CD4-positive, CD25-positive, alpha-beta regulatory T cell (primary cell): ENCODE data around the gene NT5C. TPM values are rescaled to one million over a fixed set of nuclear protein-coding genes. Genes with fewer than 3 reads are reported as not detected.
A peak's percentile ranks its signal among the peaks of the same experiment; 100 is the strongest.
"Not testable (repeated sequence)": the region's sequence is repeated elsewhere in the genome, so short reads cannot be mapped to it uniquely, and the experiment has no call there.

Source experiments
- ATAC-seq, 2 donors: fragments of 150-1000 bp; cut with Tn5 transposase; one replicate each; pipeline ENCODE4 v1.10.0; 2021; ENCODE audit warnings: low read depth in 2 of 2, moderate number of reproducible peaks in 2 of 2, moderate library complexity in 1 of 2
- DNase-seq, 3 donors: peaks; one replicate each; pipeline versions ENCODE4 v3.0.0 to v3.0.0-alpha.2; 2012 to 2022; ENCODE audit warnings: mixed read lengths in 1 of 3
- H3K27ac ChIP-seq: one replicate; pipeline ENCODE4 v1.7.0; 2013; ENCODE audit warnings: mild to moderate bottlenecking, low read length; ENCODE audit not compliant: insufficient read depth, poor library complexity, severe bottlenecking
- H3K27me3 ChIP-seq: one replicate; pipeline ENCODE4 v1.7.0; 2013; ENCODE audit warnings: low read length; ENCODE audit not compliant: control insufficient read depth, insufficient read depth
- H3K36me3 ChIP-seq: one replicate; pipeline ENCODE4 v1.7.0; 2013; ENCODE audit warnings: mild to moderate bottlenecking, low read length, moderate library complexity; ENCODE audit not compliant: control insufficient read depth, insufficient read depth
- H3K4me1 ChIP-seq: 2 replicates; pipeline ENCODE4 v1.7.0; 2013; ENCODE audit warnings: mild to moderate bottlenecking, low read length; ENCODE audit not compliant: insufficient read depth, control insufficient read depth, poor library complexity, severe bottlenecking
- H3K4me3 ChIP-seq: one replicate; pipeline ENCODE4 v1.7.0; 2013; ENCODE audit warnings: low read depth, mild to moderate bottlenecking, low read length, moderate library complexity
- H3K9me3 ChIP-seq, 2 experiments: 1 replicate in 1 of 2; 2 replicates in 1 of 2; pipeline ENCODE4 v1.7.0; 2013; ENCODE audit warnings: low read length in 2 of 2, mild to moderate bottlenecking in 1 of 2, moderate library complexity in 1 of 2; ENCODE audit not compliant: control insufficient read depth in 2 of 2
- H3K27ac Mint-ChIP-seq, 3 donors: one replicate each; pipeline ENCODE4 v1.8.0; 2020 to 2022; ENCODE audit warnings: mild to moderate bottlenecking in 3 of 3, mixed read lengths in 3 of 3, moderate library complexity in 2 of 3
- H3K27me3 Mint-ChIP-seq: one replicate; pipeline ENCODE4 v1.8.0; 2022; ENCODE audit warnings: mild to moderate bottlenecking, mixed read lengths
- H3K36me3 Mint-ChIP-seq: one replicate; pipeline ENCODE4 v1.8.0; 2020; ENCODE audit warnings: mixed read lengths
- H3K4me1 Mint-ChIP-seq, 4 donors: one replicate each; pipeline ENCODE4 v1.8.0; 2020 to 2022; ENCODE audit warnings: mixed read lengths in 4 of 4, mild to moderate bottlenecking in 1 of 4
- H3K4me3 Mint-ChIP-seq, 4 donors: one replicate each; pipeline ENCODE4 v1.8.0; 2020 to 2022; ENCODE audit warnings: mild to moderate bottlenecking in 4 of 4, mixed read lengths in 4 of 4, moderate library complexity in 3 of 4
- H3K9me3 Mint-ChIP-seq, 7 donors: one replicate each; pipeline ENCODE4 v1.8.0; 2020 to 2022; ENCODE audit warnings: mixed read lengths in 7 of 7, mild to moderate bottlenecking in 3 of 7, moderate library complexity in 2 of 7
- polyA plus RNA-seq, 4 donors: library from polyadenylated mRNA; unstranded; fragments of 300-500 nt; fragmentation: Illumina TruSeq; gene quantifications; one replicate each; pipeline ENCODE4 v1.2.3, GENCODE V29; 2021
- total RNA-seq: library from RNA; stranded (reverse); gene quantifications from one replicate; pipeline ENCODE4 v1.2.3, GENCODE V29; 2022

The NT5C gene
- total RNA-seq (31.6 TPM), polyA plus RNA-seq (10 to 100 TPM; 55.4 to 66.9 (median 57.2) TPM)

GRCh38 chr17:75131278-75132017 lies at the start of gene NT5C:
Gene NT5C, minus strand, starts transcription at chr17:75131742. Its CDS starts 35 bp downstream, at chr17:75131707.
- peak; percentile 68 to 76 for ATAC-seq
- no peaks in the 10 kb centered on the region for H3K9me3 Mint-ChIP-seq
- H3K4me3 Mint-ChIP-seq, result peak within 1 kb of the TSS; percentile 91 to 94 (median 94)
- peak; percentile 52 to 81 (median 60) for DNase-seq
- H3K27ac ChIP-seq, result peak within 1 kb of the TSS; percentile 80
- H3K4me3 ChIP-seq, result peak within 1 kb of the TSS; percentile 59
- peaks cover 16% of the 10 kb centered on the region for H3K4me1 ChIP-seq
- peaks cover 11 to 20% (median 11%) of the 10 kb centered on the region in 4 donors for H3K4me1 Mint-ChIP-seq
- H3K27ac Mint-ChIP-seq, result peak within 1 kb of the TSS; percentile 75 to 93 (median 90)
- H3K9me3 ChIP-seq, result no peaks in the 10 kb centered on the region
- peaks cover 8% of the 10 kb centered on the region for H3K36me3 ChIP-seq
- H3K27me3 ChIP-seq, result no peaks in the 10 kb centered on the region
- H3K27me3 Mint-ChIP-seq, result no peaks in the 10 kb centered on the region
- peaks cover 12% of the 10 kb centered on the region for H3K36me3 Mint-ChIP-seq

GRCh38 chr17:75181110-75181509 lies 49.6 kb upstream of the NT5C start:
- Mint-ChIP-seq H3K27ac (peak overlapping the region; percentile 81 to 88 (median 83)), H3K27me3 (peaks cover 16% of the 10 kb centered on the region), H3K36me3 (peaks cover 5% of the 10 kb centered on the region), H3K4me3 (peak overlapping the region; percentile 94 to 98 (median 95)), H3K4me1 (peaks cover 20 to 54% (median 33%) of the 10 kb centered on the region in 4 donors), H3K9me3 (no peaks in the 10 kb centered on the region)
- Histone ChIP-seq H3K27me3 (no peaks in the 10 kb centered on the region), H3K36me3 (peaks cover 28% of the 10 kb centered on the region), H3K27ac (peak overlapping the region; percentile 97), H3K4me1 (peaks cover 52% of the 10 kb centered on the region), H3K4me3 (peak overlapping the region; percentile 98), H3K9me3 (no peaks in the 10 kb centered on the region)
- DNase-seq (no peak), ATAC-seq (no peak)

GRCh38 chr17:75178453-75178852 lies 46.9 kb upstream of the NT5C start:
- DNase-seq (no peak), ATAC-seq (no peak)
- Histone ChIP-seq H3K4me3 (no peak overlapping the region), H3K9me3 (no peaks in the 10 kb centered on the region), H3K36me3 (peaks cover 53% of the 10 kb centered on the region), H3K4me1 (peaks cover 44% of the 10 kb centered on the region), H3K27me3 (no peaks in the 10 kb centered on the region), H3K27ac (no peak overlapping the region)
- Mint-ChIP-seq H3K27ac (no peak overlapping the region), H3K36me3 (peaks cover 12% of the 10 kb centered on the region), H3K27me3 (peaks cover 9% of the 10 kb centered on the region), H3K4me3 (peak overlapping the region in 1 of 4 donors; percentile 57), H3K4me1 (peaks cover 15 to 51% (median 29%) of the 10 kb centered on the region in 4 donors), H3K9me3 (no peaks in the 10 kb centered on the region)

GRCh38 chr17:75176625-75177024 lies 45.1 kb upstream of the NT5C start:
- peaks cover 23% of the 10 kb centered on the region for H3K36me3 Mint-ChIP-seq
- H3K9me3 ChIP-seq, result no peaks in the 10 kb centered on the region
- no peak overlapping the region for H3K4me3 ChIP-seq
- H3K27ac Mint-ChIP-seq, result no peak overlapping the region
- H3K27me3 ChIP-seq, result no peaks in the 10 kb centered on the region
- peaks cover 62% of the 10 kb centered on the region for H3K36me3 ChIP-seq
- H3K4me1 Mint-ChIP-seq, result peaks cover 18 to 57% (median 33%) of the 10 kb centered on the region in 4 donors
- H3K27me3 Mint-ChIP-seq, result peaks cover 6% of the 10 kb centered on the region
- ATAC-seq (no peak), DNase-seq (no peak)
- H3K4me1 ChIP-seq, result peaks cover 45% of the 10 kb centered on the region
- H3K4me3 Mint-ChIP-seq, result peak overlapping the region in 1 of 4 donors; percentile 52
- H3K9me3 Mint-ChIP-seq, result no peaks in the 10 kb centered on the region
- no peak overlapping the region for H3K27ac ChIP-seq

GRCh38 chr17:75174996-75175395 lies 43.5 kb upstream of the NT5C start:
- H3K4me3 ChIP-seq, result no peak overlapping the region
- peaks cover 38% of the 10 kb centered on the region for H3K4me1 ChIP-seq
- peaks cover 11 to 46% (median 25%) of the 10 kb centered on the region in 4 donors for H3K4me1 Mint-ChIP-seq
- DNase-seq (no peak), ATAC-seq (no peak)
- H3K9me3 Mint-ChIP-seq, result no peaks in the 10 kb centered on the region
- no peaks in the 10 kb centered on the region for H3K27me3 ChIP-seq
- no peak overlapping the region for H3K27ac Mint-ChIP-seq
- peaks cover 62% of the 10 kb centered on the region for H3K36me3 ChIP-seq
- no peak overlapping the region for H3K4me3 Mint-ChIP-seq
- no peaks in the 10 kb centered on the region for H3K27me3 Mint-ChIP-seq
- H3K27ac ChIP-seq, result no peak overlapping the region
- peaks cover 24% of the 10 kb centered on the region for H3K36me3 Mint-ChIP-seq
- H3K9me3 ChIP-seq, result no peaks in the 10 kb centered on the region

GRCh38 chr17:75173526-75173925 lies 42.0 kb upstream of the NT5C start:
- no peaks in the 10 kb centered on the region for H3K27me3 ChIP-seq
- H3K4me3 ChIP-seq, result no peak overlapping the region
- Mint-ChIP-seq H3K4me1 (peaks cover 11 to 32% (median 19%) of the 10 kb centered on the region in 4 donors), H3K27me3 (no peaks in the 10 kb centered on the region), H3K4me3 (peak overlapping the region in 1 of 4 donors; percentile 15), H3K27ac (peak overlapping the region in 2 of 3 donors; percentile 28 to 63), H3K36me3 (peaks cover 24% of the 10 kb centered on the region), H3K9me3 (no peaks in the 10 kb centered on the region)
- no peaks in the 10 kb centered on the region for H3K9me3 ChIP-seq
- no peak for ATAC-seq
- H3K36me3 ChIP-seq, result peaks cover 53% of the 10 kb centered on the region
- peaks cover 23% of the 10 kb centered on the region for H3K4me1 ChIP-seq
- H3K27ac ChIP-seq, result no peak overlapping the region
- DNase-seq, result no peak

- Histone ChIP-seq H3K27me3 (no peaks in the 10 kb centered on the region), H3K4me3 (no peak overlapping the region), H3K27ac (peak overlapping the region; percentile 6), H3K4me1 (peaks cover 15% of the 10 kb centered on the region), H3K36me3 (peaks cover 40% of the 10 kb centered on the region), H3K9me3 (no peaks in the 10 kb centered on the region)
- Mint-ChIP-seq H3K27me3 (no peaks in the 10 kb centered on the region), H3K36me3 (peaks cover 21% of the 10 kb centered on the region), H3K4me1 (peaks cover 6 to 19% (median 13%) of the 10 kb centered on the region in 4 donors), H3K9me3 (no peaks in the 10 kb centered on the region), H3K4me3 (no peak overlapping the region), H3K27ac (no peak overlapping the region)
- ATAC-seq, result no peak
- no peak for DNase-seq
Observed at GRCh38 chr17:75168998-75169397, 37.5 kb upstream of the NT5C start.

GRCh38 chr17:75164606-75165005 lies 33.1 kb upstream of the NT5C start:
- H3K9me3 Mint-ChIP-seq, H3K27ac ChIP-seq, H3K4me1 ChIP-seq, H3K27me3 ChIP-seq, H3K4me3 Mint-ChIP-seq, DNase-seq, ATAC-seq, H3K4me3 ChIP-seq, H3K36me3 Mint-ChIP-seq, H3K9me3 ChIP-seq, H3K27ac Mint-ChIP-seq, H3K27me3 Mint-ChIP-seq, H3K4me1 Mint-ChIP-seq: not testable (repeated sequence)
- peaks cover 28% of the 10 kb centered on the region for H3K36me3 ChIP-seq
